HCT116 (cell line): Measurements from ENCODE around the gene LRPPRC. TPM values are rescaled to one million over a fixed set of nuclear protein-coding genes. Genes with fewer than 3 reads are reported as not detected.

Experiments used
- ATAC-seq: fragments of 200-7000 bp; cut with Tn5 transposase; 2 replicates; pipeline ENCODE4 v1.9.1; 2020; ENCODE audit warnings: mild to moderate bottlenecking, moderate library complexity
- BruUV-seq: library from RNA; stranded (reverse); fragments of 400-500 nt; replicated peaks from 2 replicates; lab custom pipeline; 2021; lab: Mats Ljungman, UMichigan
- CTCF ChIA-PET: fragments of 300-600 bp; sonication (Branson Sonifier 250); formaldehyde crosslinking; loops from one replicate; lab custom pipeline; 2021; ENCODE audit warnings: antibody characterized with exemption; lab: Charles Lee
- POLR2A ChIA-PET: fragments of 300-600, 350-600 bp; sonication (Branson Sonifier 250); formaldehyde crosslinking; loops from one replicate; lab custom pipeline; 2021; ENCODE audit warnings: antibody characterized with exemption; lab: Charles Lee
- RAD21 ChIA-PET, 2 experiments: fragments of 300-600 bp; sonication (Branson Sonifier 250); formaldehyde crosslinking; loops; one replicate each; lab custom pipeline; 2023; ENCODE audit warnings: low total read pairs in 2 of 2; ENCODE audit not compliant: uncharacterized antibody in 2 of 2, unreplicated experiment in 2 of 2, low non-redundant PET in 1 of 2; lab: Charles Lee
- DNase-seq: peaks from one replicate; pipeline ENCODE4 v3.0.0-alpha.2; 2010; ENCODE audit warnings: low read depth, low spot score
- H2AFZ ChIP-seq: fragments of 200-600 bp; shearing (Covaris generic), sonication (generic); 2 replicates; pipeline ENCODE4 v1.6.1; 2017; ENCODE audit warnings: low read depth, mixed run types, mixed read lengths, antibody characterized with exemption, low read length; ENCODE audit not compliant: poor library complexity, severe bottlenecking
- H3K27ac ChIP-seq: 2 replicates; pipeline ENCODE4 v1.5.1; 2012; ENCODE audit warnings: low read depth, low read length
- H3K27me3 ChIP-seq: fragments of 200-600 bp; sonication (generic); 2 replicates; pipeline ENCODE4 v1.6.1; 2016; ENCODE audit warnings: mixed run types, low read length, mixed read lengths; ENCODE audit not compliant: insufficient read depth
- H3K36me3 ChIP-seq, 2 experiments: fragments of 200-500 bp in 1 of 2; fragments of 200-600 bp in 1 of 2; sonication (Bioruptor generic) in 1 of 2; sonication (generic) in 1 of 2; 2 replicates each; pipeline versions ENCODE4 v1.5.1 to v1.6.1; 2014 to 2016; ENCODE audit warnings: low read length in 2 of 2, inconsistent platforms in 1 of 2, mixed read lengths in 1 of 2, mixed run types in 1 of 2; ENCODE audit not compliant: insufficient read depth in 2 of 2, control insufficient read depth in 1 of 2
- H3K4me1 ChIP-seq, 2 experiments: fragments of 200-600 bp in 1 of 2; sonication (generic) in 1 of 2; 2 replicates each; pipeline versions ENCODE4 v1.5.1 to v1.6.1; 2012 to 2017; ENCODE audit warnings: low read length in 2 of 2, inconsistent platforms in 1 of 2, mild to moderate bottlenecking in 1 of 2, mixed read lengths in 1 of 2, mixed run types in 1 of 2, moderate library complexity in 1 of 2; ENCODE audit not compliant: insufficient read depth in 2 of 2, control insufficient read depth in 1 of 2
- H3K4me2 ChIP-seq: fragments of 200-600 bp; sonication (generic); 2 replicates; pipeline ENCODE4 v1.6.1; 2017; ENCODE audit warnings: mixed run types, low read length, mixed read lengths
- H3K4me3 ChIP-seq, 2 experiments: fragments of 200-600 bp in 1 of 2; sonication (generic) in 1 of 2; replicated peaks in 1 of 2; 2 replicates each; pipeline ENCODE4 v1.5.1; 2011 to 2016; ENCODE audit warnings: low read length in 2 of 2, control low read depth in 1 of 2, low read depth in 1 of 2, mild to moderate bottlenecking in 1 of 2, mixed read lengths in 1 of 2, mixed run types in 1 of 2
- H3K79me2 ChIP-seq: fragments of 200-600 bp; sonication (generic); 2 replicates; pipeline ENCODE4 v1.6.1; 2017; ENCODE audit warnings: mild to moderate bottlenecking, mixed run types, low read length, moderate library complexity, mixed read lengths; ENCODE audit not compliant: insufficient read depth
- H3K9ac ChIP-seq: fragments of 200-600 bp; sonication (generic); 2 replicates; pipeline ENCODE4 v1.6.1; 2016; ENCODE audit warnings: low read length, mixed read lengths
- H3K9me2 ChIP-seq: fragments of 200-600 bp; sonication (generic), shearing (Covaris generic); 2 replicates; pipeline ENCODE4 v1.6.1; 2017; ENCODE audit warnings: mixed run types, mild to moderate bottlenecking, moderate library complexity; ENCODE audit not compliant: insufficient read depth
- H3K9me3 ChIP-seq, 2 experiments: fragments of 200-500 bp in 1 of 2; fragments of 200-600 bp in 1 of 2; sonication (Bioruptor generic) in 1 of 2; sonication (generic) in 1 of 2; 2 replicates each; pipeline ENCODE4 v1.6.1; 2014 to 2017; ENCODE audit warnings: low read length in 2 of 2, mixed read lengths in 2 of 2, inconsistent platforms in 1 of 2, low read depth in 1 of 2, mild to moderate bottlenecking in 1 of 2, mixed run types in 1 of 2, moderate library complexity in 1 of 2; ENCODE audit not compliant: control insufficient read depth in 1 of 2, insufficient read depth in 1 of 2
- H4K20me1 ChIP-seq: fragments of 200-600 bp; sonication (generic), shearing (Covaris generic); 2 replicates; pipeline ENCODE4 v1.6.1; 2017; ENCODE audit warnings: mixed run types, mild to moderate bottlenecking, moderate library complexity; ENCODE audit not compliant: insufficient read depth
- CBX3 ChIP-seq: IDR thresholded peaks from 2 replicates; pipeline ENCODE4 v1.6.1; 2012; ENCODE audit warnings: low read depth
- ELF1 ChIP-seq: IDR thresholded peaks from 2 replicates; pipeline ENCODE4 v1.6.1; 2012; ENCODE audit warnings: low read depth, borderline replicate concordance
- MAX ChIP-seq: IDR thresholded peaks from 2 replicates; pipeline ENCODE4 v1.6.1; 2012
- SIN3A ChIP-seq: IDR thresholded peaks from 2 replicates; pipeline ENCODE4 v1.6.1; 2012; ENCODE audit warnings: low read depth
- ZBTB33 ChIP-seq: IDR thresholded peaks from 2 replicates; pipeline ENCODE4 v1.6.1; 2011; ENCODE audit warnings: mild to moderate bottlenecking, low read length, moderate library complexity; ENCODE audit not compliant: insufficient replicate concordance; ENCODE audit errors: extremely low read depth
- ZFX ChIP-seq: fragments of 450-650 bp; IDR thresholded peaks from 2 replicates; pipeline ENCODE4 v1.6.1; 2017
- intact Hi-C: fragments of 100-400 bp; cut with micrococcal nuclease; formaldehyde crosslinking; loops from 2 replicates; pipeline ENCODE4 v1.10.0; 2022
- total RNA-seq: library from RNA; stranded (reverse); gene quantifications from one replicate; pipeline ENCODE4 v1.2.1, GENCODE V29; 2021; ENCODE audit not compliant: unreplicated experiment

LRPPRC gene
- total RNA-seq, 1 experiment from 2014 or later, result 210 TPM

- DNase-seq, result no peak
- Histone ChIP-seq H3K9me3 (no peaks in the 10 kb centered on the region), H3K9me2 (no peaks in the 10 kb centered on the region), H4K20me1 (peaks cover 36% of the 10 kb centered on the region; the same call in 1 of the 2 replicates), H3K4me1 (no peaks in the 10 kb centered on the region), H3K4me2 (no peak overlapping the region), H3K79me2 (peaks cover 79% of the 10 kb centered on the region), H3K36me3 (peaks cover 61 to 69% of the 10 kb centered on the region in 2 experiments), H3K4me3 (no peak overlapping the region), H3K27ac (no peak overlapping the region), H2AFZ (no peak overlapping the region), H3K9ac (no peak overlapping the region), H3K27me3 (no peaks in the 10 kb centered on the region)
- no peak for ATAC-seq
- CTCF ChIA-PET, result no interaction called here
- intact Hi-C loops, result no loop called here
- RAD21 ChIA-PET, result no interaction called here
- TF ChIP-seq MAX (no peak), SIN3A (no peak), CBX3 (no peak), ZBTB33 (no peak)
- BruUV-seq, result no TSS peak
- POLR2A ChIA-PET, result no interaction called here
Observed at GRCh38 chr2:43948370-43948769, 47.4 kb downstream of the LRPPRC start.

GRCh38 chr2:43946685-43947084 is 49.1 kb downstream of the LRPPRC start:
- no peak for ATAC-seq
- no peaks in the 10 kb centered on the region for H3K9me2 ChIP-seq
- TF ChIP-seq ELF1 (no peak), ZFX (no peak)
- no peak overlapping the region for H3K4me2 ChIP-seq
- intact Hi-C loops, result no loop called here
- no peak overlapping the region for H3K27ac ChIP-seq
- H3K9ac ChIP-seq, result no peak overlapping the region
- CTCF ChIA-PET, result interaction anchor here (1.2 kb wide), 1 partner anchor 14 kb away, joined by 3 read pairs; no protein-coding TSS in a partner anchor
- H3K27me3 ChIP-seq, result no peaks in the 10 kb centered on the region
- DNase-seq, result no peak
- RAD21 ChIA-PET, result no interaction called here
- POLR2A ChIA-PET, result no interaction called here
- H3K9me3 ChIP-seq, result no peaks in the 10 kb centered on the region
- no peak overlapping the region for H2AFZ ChIP-seq
- no TSS peak for BruUV-seq
- H3K4me1 ChIP-seq, result no peaks in the 10 kb centered on the region
- H3K79me2 ChIP-seq, result peaks cover 82% of the 10 kb centered on the region
- no peak overlapping the region for H3K4me3 ChIP-seq
- H3K36me3 ChIP-seq, result peaks cover 68 to 69% of the 10 kb centered on the region in 2 experiments
- H4K20me1 ChIP-seq, result peaks cover 31% of the 10 kb centered on the region; the same call in 1 of the 2 replicates
